ENCODE results near the gene MYO16.

DNA sequence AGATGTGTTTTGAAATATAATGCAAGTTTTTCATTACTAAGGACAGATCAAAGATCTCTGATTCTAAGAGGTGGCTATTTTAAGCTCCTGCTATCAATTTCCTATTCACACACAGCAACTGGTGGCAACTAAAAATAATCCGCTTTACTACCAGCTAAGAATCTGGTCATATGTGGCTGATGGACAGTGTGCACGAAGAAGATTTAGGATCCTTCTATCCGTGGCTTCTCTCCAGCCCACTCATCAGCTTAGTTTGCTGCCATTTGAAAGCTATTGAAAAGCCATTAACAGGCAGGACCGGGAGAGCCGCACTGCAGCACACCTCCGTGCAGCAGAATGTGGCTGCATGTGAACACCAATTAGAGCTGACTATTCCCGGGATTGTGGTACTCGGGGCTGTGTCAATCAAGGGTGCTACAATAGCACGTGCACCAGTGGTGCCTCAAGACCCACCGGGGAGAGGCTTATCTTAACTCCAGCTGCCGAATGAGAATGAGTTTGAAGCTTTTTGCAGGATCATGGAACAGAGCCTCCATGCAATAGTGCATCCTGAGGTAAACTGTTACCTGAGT lies at the start of gene MYO16:
- TF ChIP-seq, protein P1, sequence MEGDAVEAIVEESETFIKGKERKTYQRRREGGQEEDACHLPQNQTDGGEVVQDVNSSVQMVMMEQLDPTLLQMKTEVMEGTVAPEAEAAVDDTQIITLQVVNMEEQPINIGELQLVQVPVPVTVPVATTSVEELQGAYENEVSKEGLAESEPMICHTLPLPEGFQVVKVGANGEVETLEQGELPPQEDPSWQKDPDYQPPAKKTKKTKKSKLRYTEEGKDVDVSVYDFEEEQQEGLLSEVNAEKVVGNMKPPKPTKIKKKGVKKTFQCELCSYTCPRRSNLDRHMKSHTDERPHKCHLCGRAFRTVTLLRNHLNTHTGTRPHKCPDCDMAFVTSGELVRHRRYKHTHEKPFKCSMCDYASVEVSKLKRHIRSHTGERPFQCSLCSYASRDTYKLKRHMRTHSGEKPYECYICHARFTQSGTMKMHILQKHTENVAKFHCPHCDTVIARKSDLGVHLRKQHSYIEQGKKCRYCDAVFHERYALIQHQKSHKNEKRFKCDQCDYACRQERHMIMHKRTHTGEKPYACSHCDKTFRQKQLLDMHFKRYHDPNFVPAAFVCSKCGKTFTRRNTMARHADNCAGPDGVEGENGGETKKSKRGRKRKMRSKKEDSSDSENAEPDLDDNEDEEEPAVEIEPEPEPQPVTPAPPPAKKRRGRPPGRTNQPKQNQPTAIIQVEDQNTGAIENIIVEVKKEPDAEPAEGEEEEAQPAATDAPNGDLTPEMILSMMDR (conservative IDR thresholded peaks at IDR 0.05; ENCODE audit: low read depth, low read length): no peak
- no peak for TF ChIP-seq RCOR1 (IDR thresholded peaks at IDR 0.05; ENCODE audit: insufficient replicate concordance, low read length)
- no peak for TF ChIP-seq POLR2A (IDR thresholded peaks at IDR 0.05; ENCODE audit: low read depth, low read length)
- no peak for TF ChIP-seq SMC3 (IDR thresholded peaks at IDR 0.05; ENCODE audit: low read depth, low read length)
